GM21515 (cell line): Measurements from ENCODE around the gene GIMAP7.
"Not testable (repeated sequence)": the region's sequence is repeated elsewhere in the genome, so short reads cannot be mapped to it uniquely, and the experiment has no call there.

Experiments
- ATAC-seq: cut with Tn5 transposase; IDR thresholded peaks from one replicate; pipeline ENCODE4 v1.9.1; 2021; ENCODE audit not compliant: unreplicated experiment

GIMAP7 gene

DNA sequence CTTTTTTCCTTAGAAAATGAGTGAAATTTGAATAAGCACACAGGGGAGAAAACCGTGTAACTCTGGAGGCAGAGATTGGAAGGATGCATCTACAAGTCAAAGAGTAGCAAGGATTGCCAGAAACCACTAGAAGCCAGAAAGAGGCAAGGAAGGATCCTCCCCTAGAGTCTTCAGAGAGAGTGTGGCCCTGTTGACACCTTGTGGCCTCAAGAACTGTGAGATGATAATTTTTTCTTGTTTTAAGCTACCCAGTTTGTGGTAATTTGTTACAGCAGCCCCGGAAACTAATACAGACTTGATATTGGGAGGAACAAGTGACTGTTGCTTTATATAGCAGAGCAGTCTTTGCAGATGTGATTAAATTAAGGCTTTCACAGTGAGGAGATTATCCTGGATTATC, 3.6 kb upstream of the GIMAP7 start:
- no peak for ATAC-seq

DNA sequence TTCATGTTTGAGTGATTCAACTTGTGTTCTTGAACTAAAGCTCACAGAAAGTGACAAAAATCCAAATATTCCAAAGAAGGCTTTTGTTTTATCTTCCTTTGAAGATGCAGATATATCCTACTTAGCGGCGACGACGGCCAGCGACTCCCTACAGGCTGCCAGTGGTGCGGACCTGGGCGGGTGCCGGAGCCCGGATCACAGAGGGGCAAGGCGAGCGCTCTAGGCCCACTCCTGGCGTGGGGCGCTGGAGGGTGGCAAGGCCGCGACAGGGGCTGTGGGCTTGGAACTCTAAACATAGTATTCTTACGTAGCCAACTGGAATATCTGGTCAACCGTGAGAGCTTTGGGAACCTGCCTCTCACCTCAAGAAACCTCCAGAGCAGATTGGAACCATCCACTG, 914 bp upstream of the GIMAP7 start:
- no peak for ATAC-seq

DNA sequence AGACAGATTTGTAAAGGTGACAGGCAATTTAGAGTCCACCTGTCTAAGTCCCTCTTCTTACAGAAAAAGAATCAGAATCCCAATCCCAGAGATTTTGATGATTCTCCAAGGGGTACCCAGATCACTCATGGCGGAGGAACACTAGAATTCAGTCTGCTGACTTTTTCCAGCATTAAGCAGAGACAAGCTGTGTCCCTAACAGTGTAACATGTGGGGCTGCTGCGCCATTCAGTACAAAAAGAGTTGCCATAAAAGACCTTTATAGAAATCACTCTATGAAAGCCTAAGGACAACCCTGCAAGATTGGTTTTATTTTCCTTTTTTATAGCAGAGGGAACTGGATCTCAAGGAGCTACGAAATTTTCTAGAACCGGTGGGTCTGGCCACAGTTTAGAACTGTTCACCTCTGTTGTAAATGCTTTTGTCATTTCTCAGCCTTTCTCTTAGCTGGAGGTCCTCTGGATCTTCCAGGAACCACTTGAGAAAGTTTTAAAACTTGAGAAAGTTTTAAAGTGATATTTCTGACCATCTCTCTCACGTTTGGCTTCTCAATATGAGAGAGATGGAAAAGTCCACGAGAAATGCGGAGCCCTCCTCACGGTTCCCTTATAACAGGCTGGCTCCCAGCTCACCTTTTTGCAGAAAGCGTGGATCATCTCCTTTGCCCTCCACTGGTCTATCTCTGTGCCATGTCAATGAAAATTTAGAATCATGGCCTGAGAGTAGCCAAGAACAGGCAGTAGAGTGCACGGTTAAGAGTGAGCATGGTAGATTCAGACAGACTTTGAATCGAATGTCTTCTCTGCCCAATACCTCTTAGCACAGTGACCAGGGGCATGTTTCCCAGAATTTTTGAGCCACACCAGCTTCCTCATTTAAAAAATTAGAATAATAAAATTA, 826 bp downstream of the GIMAP7 start:
- no peak for ATAC-seq

DNA sequence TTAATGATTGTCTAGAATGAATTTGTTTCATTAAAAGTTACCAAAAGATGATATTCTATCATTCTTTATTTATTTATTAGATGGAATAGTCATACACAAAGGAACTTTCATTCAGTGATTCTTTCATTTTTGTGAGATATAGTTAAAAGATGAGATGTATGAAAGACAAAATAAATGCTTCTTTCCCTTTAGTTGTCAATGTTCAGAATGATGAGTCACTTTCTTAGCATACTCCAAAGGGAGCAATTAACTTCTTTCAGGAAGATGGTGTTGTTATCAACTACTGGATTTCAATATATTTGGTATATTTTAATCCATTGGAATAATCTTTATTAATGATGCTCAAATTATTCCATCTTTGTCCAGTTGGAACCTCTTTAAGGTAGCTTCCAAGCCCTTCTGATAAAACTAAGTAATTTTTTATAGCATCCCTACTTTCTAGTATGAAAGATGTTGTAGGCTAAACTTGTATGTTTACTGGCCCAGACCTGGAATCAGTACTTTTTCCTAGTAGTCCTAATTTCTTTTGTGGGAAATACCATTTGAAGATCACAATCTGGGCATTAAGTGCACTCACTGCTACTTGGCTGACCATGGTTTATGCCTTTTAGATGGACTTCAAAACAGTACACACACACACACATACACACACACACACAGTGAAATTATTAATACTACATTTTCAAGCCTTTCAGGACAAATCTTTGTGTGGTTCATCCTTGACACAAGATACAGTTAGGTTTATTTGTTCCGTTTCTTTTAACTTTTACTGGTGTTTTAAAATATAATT, 2.5 kb downstream of the GIMAP7 start:
- no peak for ATAC-seq

- ATAC-seq = no peak
Observed at GRCh38 chr7:150519310-150519709, 4.6 kb downstream of the GIMAP7 start.

DNA sequence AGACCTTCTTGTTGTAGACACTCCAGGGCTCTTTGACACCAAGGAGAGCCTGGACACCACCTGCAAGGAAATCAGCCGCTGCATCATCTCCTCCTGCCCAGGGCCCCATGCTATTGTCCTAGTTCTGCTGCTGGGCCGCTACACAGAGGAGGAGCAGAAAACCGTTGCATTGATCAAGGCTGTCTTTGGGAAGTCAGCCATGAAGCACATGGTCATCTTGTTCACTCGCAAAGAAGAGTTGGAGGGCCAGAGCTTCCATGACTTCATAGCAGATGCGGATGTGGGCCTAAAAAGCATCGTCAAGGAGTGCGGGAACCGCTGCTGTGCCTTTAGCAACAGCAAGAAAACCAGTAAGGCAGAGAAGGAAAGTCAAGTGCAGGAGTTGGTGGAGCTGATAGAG, 5.5 kb downstream of the GIMAP7 start:
- no peak for ATAC-seq

DNA sequence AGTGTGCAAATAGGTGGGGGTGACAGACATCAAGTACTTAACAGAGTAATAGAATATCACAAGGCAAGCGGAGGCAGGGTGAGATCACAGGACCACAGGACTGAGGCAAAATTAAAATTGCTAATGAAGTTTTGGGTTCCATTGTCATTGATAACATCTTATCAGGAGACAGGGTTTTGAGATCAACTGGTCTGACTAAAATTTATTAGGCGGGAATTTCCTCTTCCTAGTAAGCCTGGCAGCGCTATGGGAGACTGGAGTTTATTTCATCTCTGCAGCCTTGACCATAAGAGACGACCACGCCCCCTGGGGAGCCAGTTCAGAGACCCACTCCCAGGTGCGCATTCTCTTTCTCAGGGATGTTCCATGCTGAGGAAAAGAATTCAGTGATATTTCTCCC, 8.3 kb downstream of the GIMAP7 start:
- ATAC-seq = not testable (repeated sequence)

GRCh38 chr7:150524018-150524417, 9.3 kb downstream of the GIMAP7 start:
- ATAC-seq = no peak

DNA sequence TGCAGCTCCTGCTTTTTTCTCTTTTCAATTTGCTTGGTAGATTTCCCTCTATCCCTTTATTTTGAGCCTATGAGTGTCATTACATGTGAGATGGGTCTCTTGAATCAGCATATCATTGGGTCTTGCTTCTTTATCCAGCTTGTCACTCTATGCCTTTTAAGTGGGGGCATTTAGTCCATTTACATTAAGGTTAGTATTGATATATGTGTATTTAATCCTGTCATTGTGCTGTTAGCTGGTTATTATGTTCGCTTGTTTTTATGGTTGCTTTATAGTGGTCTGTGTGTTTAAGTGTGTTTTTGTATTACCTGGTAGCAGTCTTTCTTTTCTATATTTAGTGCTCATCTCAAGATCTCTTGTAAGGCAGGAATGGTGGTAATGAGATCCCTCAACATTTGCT, 17.0 kb downstream of the GIMAP7 start:
- no peak for ATAC-seq

DNA sequence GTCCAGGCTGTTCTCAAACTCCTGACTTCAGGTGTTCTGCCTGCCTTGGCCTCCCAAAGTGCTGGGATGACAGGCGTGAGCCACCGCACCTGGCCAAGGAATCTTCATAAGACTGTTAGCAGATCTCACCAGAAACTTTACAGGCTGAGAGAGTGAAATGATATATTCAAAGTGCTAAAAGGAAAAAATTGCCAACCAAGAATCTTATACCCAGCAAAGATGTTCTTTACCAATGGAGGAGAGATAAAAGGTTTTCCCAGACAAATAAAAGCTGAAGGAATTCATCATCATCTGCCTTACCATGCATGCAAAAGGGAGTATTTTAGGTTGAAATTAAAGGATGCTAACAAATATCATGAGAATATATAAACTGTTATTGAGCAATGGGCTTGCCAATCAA, 23.6 kb downstream of the GIMAP7 start:
- ATAC-seq = no peak

- no peak for ATAC-seq
Observed at GRCh38 chr7:150553163-150553562, 38.5 kb downstream of the GIMAP7 start.

GRCh38 chr7:150556521-150557138, 42.0 kb downstream of the GIMAP7 start:
- ATAC-seq = no peak

DNA sequence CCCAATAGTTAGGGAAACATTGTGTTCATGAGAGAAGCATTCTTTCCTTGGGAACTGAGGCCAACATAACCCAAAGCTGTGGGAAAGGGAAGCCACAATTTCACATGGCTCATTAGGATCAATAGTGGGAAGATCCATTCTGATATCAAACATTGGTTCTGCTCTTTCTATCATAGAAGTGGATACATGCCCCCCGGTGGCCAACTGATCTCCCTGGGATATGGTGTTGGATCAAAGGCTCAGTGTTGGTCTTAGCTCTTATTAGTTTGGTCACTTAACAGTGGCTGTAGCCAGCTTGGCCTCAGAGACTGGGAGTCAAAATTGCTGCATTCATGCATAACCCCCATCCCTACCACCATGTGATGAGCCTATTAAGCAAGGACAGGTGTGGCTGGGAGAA, 45.8 kb downstream of the GIMAP7 start:
- ATAC-seq = no peak

- ATAC-seq = no peak
Observed at GRCh38 chr7:150562919-150563318, 48.2 kb downstream of the GIMAP7 start.

DNA sequence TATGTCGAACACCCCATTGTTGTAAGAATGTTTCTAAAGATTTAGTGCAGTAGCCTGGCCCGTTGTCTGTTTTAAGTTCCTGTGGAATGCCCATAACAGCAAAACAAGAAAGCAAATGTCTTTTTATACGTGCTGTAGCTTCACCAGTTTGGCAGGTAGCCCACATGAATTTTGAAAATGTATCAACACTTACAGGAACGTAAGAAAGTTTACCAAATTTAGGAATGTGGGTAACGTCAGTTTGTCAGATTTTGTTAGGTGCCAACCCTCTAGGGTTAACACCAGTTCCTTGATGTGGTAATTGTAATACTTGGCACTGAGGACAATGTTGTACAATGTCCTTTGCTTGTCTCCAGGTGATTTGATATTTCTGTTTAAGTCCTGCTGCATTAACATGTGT, 49.3 kb downstream of the GIMAP7 start:
- ATAC-seq = no peak

GRCh38 chr7:150564566-150564965, 49.9 kb downstream of the GIMAP7 start:
- ATAC-seq = no peak

- ATAC-seq = no peak
Observed at GRCh38 chr7:150565239-150565638, 50.6 kb downstream of the GIMAP7 start.

DNA sequence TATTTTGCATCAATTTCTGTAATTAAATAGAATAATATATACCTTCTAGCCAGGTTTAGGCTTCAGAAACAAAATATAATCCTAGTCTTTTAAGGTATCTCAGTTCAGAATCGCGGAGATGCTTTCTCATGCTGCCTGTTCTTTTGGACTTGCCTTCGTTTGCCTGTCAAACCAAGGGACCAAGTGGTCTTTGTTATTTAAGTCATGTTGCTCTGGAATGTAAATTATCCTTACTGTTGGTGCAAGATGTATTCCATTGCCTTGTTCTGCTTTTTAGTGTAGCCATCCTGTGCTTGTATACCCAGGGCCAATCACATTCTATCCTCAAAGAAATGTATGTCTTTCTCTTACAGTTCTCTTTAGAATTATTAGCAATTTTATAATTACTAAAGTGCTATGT, 51.5 kb downstream of the GIMAP7 start:
- no peak for ATAC-seq

GRCh38 chr7:150566572-150566971, 51.9 kb downstream of the GIMAP7 start:
- no peak for ATAC-seq

- ATAC-seq = no peak
Observed at GRCh38 chr7:150567169-150567568, 52.5 kb downstream of the GIMAP7 start, which contains the start of gene GIMAP4. GIMAP4 (plus strand) TSS chr7:150567390; CDS start chr7:150569902, 2,512 bp downstream.

DNA sequence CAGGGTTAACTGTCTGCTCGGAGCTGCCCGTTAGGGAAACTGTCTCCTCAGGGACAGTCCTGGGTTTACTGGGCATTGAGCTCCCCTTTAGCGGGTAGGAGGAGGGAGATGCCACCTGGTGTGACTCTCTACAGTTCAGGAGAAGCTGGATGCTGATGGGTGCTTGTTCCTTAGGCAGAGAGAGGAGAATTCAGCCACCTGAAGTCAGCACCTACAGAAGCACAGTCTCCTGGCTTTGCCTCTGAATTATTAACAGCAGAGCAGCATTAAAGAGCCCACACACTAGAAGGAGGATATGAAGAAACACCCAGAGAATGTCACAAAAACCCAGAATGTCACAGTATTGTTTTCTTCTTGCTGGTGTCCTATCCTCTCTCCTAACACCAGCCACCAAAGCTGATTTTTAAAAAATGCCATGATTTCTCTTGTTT, 53.2 kb downstream of the GIMAP7 start:
- ATAC-seq = no peak

- no peak for ATAC-seq
Observed at GRCh38 chr7:150568714-150569113, 54.0 kb downstream of the GIMAP7 start.
